ENCODE results near the gene ALDH4A1.

DNA sequence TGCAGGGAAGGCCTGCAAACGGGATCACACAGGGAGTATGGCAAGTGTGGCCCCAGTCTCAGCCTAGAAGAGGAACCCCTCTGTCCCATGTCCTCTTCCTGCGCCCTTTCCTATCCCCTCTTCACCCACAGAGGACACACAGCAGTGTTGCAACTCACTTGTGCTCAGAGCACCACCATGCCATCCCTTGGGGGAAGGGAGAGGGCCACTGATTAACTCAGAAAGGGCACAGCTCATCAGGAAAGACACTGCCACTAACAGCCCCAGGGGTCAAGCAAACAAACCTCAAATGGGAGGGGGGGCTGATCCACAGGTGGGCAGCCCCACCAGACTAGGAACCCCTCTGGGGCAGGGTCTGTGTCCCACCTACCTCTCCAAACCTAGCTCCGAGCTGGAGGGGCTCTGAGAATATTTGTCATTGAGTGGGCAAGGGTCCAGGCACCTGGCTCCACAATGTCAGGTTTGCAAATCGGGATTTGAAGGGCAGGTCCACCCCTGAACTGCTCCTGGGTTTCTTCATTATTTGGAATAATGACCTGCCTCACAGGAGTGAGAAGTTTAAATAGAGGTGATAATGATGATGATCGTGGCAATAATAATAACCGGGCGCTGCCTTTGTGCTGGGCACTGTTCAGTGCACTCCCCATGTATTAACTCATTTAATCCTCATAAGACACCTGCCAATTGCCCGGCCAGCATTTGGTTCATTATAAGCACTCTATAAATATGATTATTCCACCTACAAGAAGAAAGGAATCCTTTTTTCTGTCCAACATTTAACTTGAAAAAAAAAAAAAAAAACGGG is 1.0 kb downstream of the ALDH4A1 start:
- TF ChIP-seq EP300 (IDR thresholded peaks at IDR 0.05; ENCODE audit: borderline replicate concordance), result no peak
- TF ChIP-seq TEAD4 (IDR thresholded peaks at IDR 0.05), result no peak
